Neural cell (in vitro differentiated cells): ENCODE data around the gene ADAMTS4. TPM values are rescaled to one million over a fixed set of nuclear protein-coding genes. Genes with fewer than 3 reads are reported as not detected.
A peak's percentile ranks its signal among the peaks of the same experiment; 100 is the strongest.

Experiments used
- H2AFZ ChIP-seq: fragments of 200-600, 300-800 bp; sonication (generic), shearing (Covaris generic); 2 replicates; pipeline ENCODE4 v1.6.0; 2014; ENCODE audit warnings: low read depth, mild to moderate bottlenecking, antibody characterized with exemption, low read length, moderate library complexity
- H3F3A ChIP-seq: fragments of 200-600 bp; shearing (Covaris generic); 2 replicates; pipeline ENCODE4 v1.6.1; 2016; ENCODE audit warnings: mild to moderate bottlenecking, moderate library complexity, mixed read lengths, antibody characterized with exemption, low read length; ENCODE audit not compliant: insufficient read depth, poor library complexity, severe bottlenecking
- H3K27ac ChIP-seq: fragments of 200-600, 300-800 bp; sonication (generic), shearing (Covaris generic); 2 replicates; pipeline ENCODE4 v1.5.1; 2014; ENCODE audit warnings: mild to moderate bottlenecking, low read length, moderate library complexity
- H3K27me3 ChIP-seq: fragments of 300-800, 200-600 bp; sonication (generic), shearing (Covaris generic); 2 replicates; pipeline ENCODE4 v1.6.0; 2014; ENCODE audit warnings: mild to moderate bottlenecking, low read depth, low read length, moderate library complexity; ENCODE audit not compliant: insufficient read depth
- H3K36me3 ChIP-seq: fragments of 300-800, 200-600 bp; sonication (generic), shearing (Covaris generic); 2 replicates; pipeline ENCODE4 v1.5.1; 2014; ENCODE audit warnings: mild to moderate bottlenecking, antibody characterized with exemption, low read length, moderate library complexity; ENCODE audit not compliant: insufficient read depth
- H3K4me2 ChIP-seq: fragments of 300-800, 200-600 bp; sonication (generic), shearing (Covaris generic); 2 replicates; pipeline ENCODE4 v1.6.0; 2014; ENCODE audit warnings: mild to moderate bottlenecking, low read length
- H3K4me3 ChIP-seq: fragments of 300-800, 200-600 bp; sonication (generic), shearing (Covaris generic); 2 replicates; pipeline ENCODE4 v1.5.1; 2014; ENCODE audit warnings: mild to moderate bottlenecking, low read length, moderate library complexity
- H3K79me2 ChIP-seq: fragments of 200-600 bp; shearing (Covaris generic); replicated peaks from 2 replicates; pipeline ENCODE4 v1.6.0; 2014; ENCODE audit warnings: mild to moderate bottlenecking, low read length, moderate library complexity; ENCODE audit not compliant: insufficient read depth
- H3K9ac ChIP-seq: fragments of 300-800, 200-600 bp; sonication (generic), shearing (Covaris generic); 2 replicates; pipeline ENCODE4 v1.6.1; 2016; ENCODE audit warnings: mild to moderate bottlenecking, low read length, mixed read lengths
- H3K9me2 ChIP-seq: fragments of 200-600 bp; shearing (Covaris generic); 2 replicates; pipeline ENCODE4 v1.6.1; 2016; ENCODE audit warnings: mild to moderate bottlenecking, low read length, mixed read lengths; ENCODE audit not compliant: insufficient read depth
- H3K9me3 ChIP-seq: fragments of 200-600, 300-800 bp; sonication (generic), shearing (Covaris generic); 2 replicates; pipeline ENCODE4 v1.6.1; 2016; ENCODE audit warnings: mild to moderate bottlenecking, mixed run types, low read length, moderate library complexity, mixed read lengths
- H4K20me1 ChIP-seq: fragments of 200-600 bp; shearing (Covaris generic); 2 replicates; pipeline ENCODE4 v1.6.1; 2016; ENCODE audit warnings: mild to moderate bottlenecking, mixed run types; ENCODE audit not compliant: insufficient read depth
- CTCF ChIP-seq: fragments of 450-650 bp; IDR thresholded peaks from 2 replicates; pipeline ENCODE4 v1.5.1; 2014; ENCODE audit warnings: antibody characterized with exemption, mild to moderate bottlenecking, moderate library complexity; ENCODE audit not compliant: poor library complexity, severe bottlenecking
- EP300 ChIP-seq: fragments of 450-650 bp; conservative IDR thresholded peaks from 2 replicates; pipeline ENCODE4 v1.6.1; 2014; ENCODE audit warnings: antibody characterized with exemption, mild to moderate bottlenecking, moderate library complexity; ENCODE audit not compliant: poor library complexity, severe bottlenecking
- EZH2 ChIP-seq: fragments of 200-600, 300-800 bp; shearing (Covaris generic), sonication (generic); IDR thresholded peaks from 2 replicates; pipeline ENCODE4 v1.6.1; 2014; ENCODE audit warnings: antibody characterized with exemption, low read length, borderline replicate concordance, mild to moderate bottlenecking; ENCODE audit not compliant: insufficient read depth, poor library complexity, severe bottlenecking
- MXI1 ChIP-seq: fragments of 450-650 bp; conservative IDR thresholded peaks from 2 replicates; pipeline ENCODE4 v1.6.1; 2014; ENCODE audit warnings: antibody characterized with exemption, mild to moderate bottlenecking; ENCODE audit not compliant: poor library complexity, severe bottlenecking
- RAD21 ChIP-seq: fragments of 450-650 bp; conservative IDR thresholded peaks from 2 replicates; pipeline ENCODE4 v1.6.1; 2014; ENCODE audit warnings: antibody characterized with exemption, mild to moderate bottlenecking, moderate library complexity
- SMC3 ChIP-seq: fragments of 450-650 bp; conservative IDR thresholded peaks from 2 replicates; pipeline ENCODE4 v1.6.1; 2014; ENCODE audit warnings: antibody characterized with exemption, mild to moderate bottlenecking, moderate library complexity; ENCODE audit not compliant: poor library complexity
- polyA plus RNA-seq: library from polyadenylated mRNA; depleted of rRNA; stranded (reverse); fragments of >200 nt; gene quantifications from 2 replicates; pipeline ENCODE4 v1.2.3, GENCODE V29; 2014

ADAMTS4 gene
- polyA plus RNA-seq, 1 donor from 2014 or later: 0.04 TPM

- Histone ChIP-seq H3K9ac (no peak overlapping the region), H3K27me3 (no peaks in the 10 kb centered on the region), H3K27ac (no peak overlapping the region), H3K4me3 (no peak overlapping the region), H3K36me3 (peaks cover 10% of the 10 kb centered on the region), H3K4me2 (no peak overlapping the region), H2AFZ (no peak overlapping the region), H3K9me2 (no peaks in the 10 kb centered on the region), H3F3A (no peaks in the 10 kb centered on the region), H3K9me3 (no peaks in the 10 kb centered on the region), H4K20me1 (no peaks in the 10 kb centered on the region), H3K79me2 (no peaks in the 10 kb centered on the region)
- TF ChIP-seq EP300: no peak
- no peak for TF ChIP-seq RAD21
- no peak for TF ChIP-seq CTCF
- no peak for TF ChIP-seq SMC3
Measured at GRCh38 chr1:161214369-161214768, 15.5 kb upstream of the ADAMTS4 start.

- Histone ChIP-seq H3K79me2 (no peaks in the 10 kb centered on the region), H3K4me3 (no peak overlapping the region), H3K27ac (no peak overlapping the region), H3K36me3 (peaks cover 13% of the 10 kb centered on the region), H3F3A (no peaks in the 10 kb centered on the region), H3K9ac (no peak overlapping the region), H4K20me1 (no peaks in the 10 kb centered on the region), H3K9me2 (no peaks in the 10 kb centered on the region), H3K4me2 (no peak overlapping the region), H3K27me3 (no peaks in the 10 kb centered on the region), H2AFZ (no peak overlapping the region), H3K9me3 (no peaks in the 10 kb centered on the region)
- TF ChIP-seq CTCF: peak; percentile 87
- TF ChIP-seq SMC3: peak; percentile 86
- no peak for TF ChIP-seq MXI1
- TF ChIP-seq RAD21: peak; percentile 83
Measured at GRCh38 chr1:161209790-161210409, 11.0 kb upstream of the ADAMTS4 start.

GRCh38 chr1:161207173-161207572, 8.3 kb upstream of the ADAMTS4 start:
- H3K9me3 ChIP-seq: no peaks in the 10 kb centered on the region
- no peak for TF ChIP-seq EP300
- no peak for TF ChIP-seq EZH2
- no peak for TF ChIP-seq SMC3
- no peak overlapping the region for H2AFZ ChIP-seq
- peaks cover 11% of the 10 kb centered on the region for H3K36me3 ChIP-seq
- no peaks in the 10 kb centered on the region for H4K20me1 ChIP-seq
- no peak overlapping the region for H3K9ac ChIP-seq
- no peaks in the 10 kb centered on the region for H3F3A ChIP-seq
- peaks cover 22% of the 10 kb centered on the region for H3K79me2 ChIP-seq
- no peak overlapping the region for H3K4me3 ChIP-seq
- H3K27ac ChIP-seq: no peak overlapping the region
- no peaks in the 10 kb centered on the region for H3K9me2 ChIP-seq
- no peak overlapping the region for H3K4me2 ChIP-seq
- H3K27me3 ChIP-seq: no peaks in the 10 kb centered on the region
